ENCODE measurements around the gene TDRD10. TPM values are rescaled to one million over a fixed set of nuclear protein-coding genes. Genes with fewer than 3 reads are reported as not detected.
A peak's percentile ranks its signal among the peaks of the same experiment; 100 is the strongest.

Gene TDRD10
- polyA plus RNA-seq, 3 donors, result not detected

GRCh38 chr1:154586641-154587040 is 84.6 kb downstream of the TDRD10 start:
- Histone ChIP-seq H3K79me2 (ENCODE audit: insufficient read depth, low read length) (no peaks in the 10 kb centered on the region), H4K20me1 (ENCODE audit: insufficient read depth, low read length) (peaks cover 100% of the 10 kb centered on the region), H3K9ac (ENCODE audit: insufficient read depth, low read length, poor library complexity, severe bottlenecking) (no peak overlapping the region), H3K4me3 (replicated peaks in 1 of 3; ENCODE audit: low read depth in 2 of 3, low read length in 3 of 3) (no peak overlapping the region), H3K27me3 (ENCODE audit: control insufficient read depth in 2 of 2, insufficient read depth in 2 of 2, low read length in 2 of 2) (no peaks in the 10 kb centered on the region), H3K4me2 (replicated peaks; ENCODE audit: extremely low read depth, low read length, poor library complexity, severe bottlenecking) (no peak overlapping the region), H3K27ac (ENCODE audit: low read depth in 1 of 2, low read length in 2 of 2) (no peak overlapping the region), H2AFZ (ENCODE audit: insufficient read depth, low read depth, low read length, poor library complexity, severe bottlenecking) (no peak overlapping the region), H3K4me1 (ENCODE audit: control insufficient read depth in 1 of 2, insufficient read depth in 2 of 2, low read length in 2 of 2) (no peaks in the 10 kb centered on the region), H3K9me3 (replicated peaks in 1 of 2; ENCODE audit: control insufficient read depth in 1 of 2, insufficient read depth in 1 of 2, low read length in 2 of 2) (no peaks in the 10 kb centered on the region), H3K36me3 (replicated peaks in 1 of 2; ENCODE audit: control insufficient read depth in 1 of 2, insufficient read depth in 2 of 2, low read length in 2 of 2) (peaks cover 100% of the 10 kb centered on the region in 2 donors)
- no peak overlapping the region for H3K4me3 Mint-ChIP-seq
- no peak for TF ChIP-seq CTCF (IDR thresholded peaks at IDR 0.05)
- no peak for DNase-seq
- H3K9me3 Mint-ChIP-seq, result no peaks in the 10 kb centered on the region
- WGBS (ENCODE audit: insufficient coverage), result 98% methylated on average over 3 of the region's 6 CpGs
- H3K27ac Mint-ChIP-seq, result peak overlapping the region in 1 of 7 donors; percentile 71
- H3K36me3 Mint-ChIP-seq, result peaks cover 97 to 100% of the 10 kb centered on the region in 2 donors
- intact Hi-C loops (cut with micrococcal nuclease), result loop anchor here in 1 of 2 donors (10.0 kb wide), 1 partner anchor 58 kb away; no protein-coding TSS in a partner anchor
- no peaks in the 10 kb centered on the region for H3K4me1 Mint-ChIP-seq
- peaks cover 0 to 1% (median 0%) of the 10 kb centered on the region in 3 donors for H3K27me3 Mint-ChIP-seq (ENCODE audit: low read depth in 3 of 3)

- Mint-ChIP-seq H3K9me3 (no peaks in the 10 kb centered on the region), H3K36me3 (peaks cover 96 to 100% of the 10 kb centered on the region in 2 donors), H3K4me3 (no peak overlapping the region), H3K27me3 (ENCODE audit: low read depth in 3 of 3) (no peaks in the 10 kb centered on the region), H3K4me1 (no peaks in the 10 kb centered on the region), H3K27ac (peak overlapping the region in 1 of 7 donors; percentile 82)
- peaks cover 100% of the 10 kb centered on the region for H4K20me1 ChIP-seq (ENCODE audit: insufficient read depth, low read length)
- intact Hi-C loops (cut with micrococcal nuclease), result loop anchor here in 1 of 2 donors (10.0 kb wide), 1 partner anchor 55 kb away; no protein-coding TSS in a partner anchor
- no peaks in the 10 kb centered on the region for H3K4me1 ChIP-seq (ENCODE audit: control insufficient read depth in 1 of 2, insufficient read depth in 2 of 2, low read length in 2 of 2)
- 96% methylated on average over 7 of the region's 10 CpGs for WGBS (ENCODE audit: insufficient coverage)
- no peak for TF ChIP-seq CTCF (IDR thresholded peaks at IDR 0.05)
- H3K27ac ChIP-seq (ENCODE audit: low read depth in 1 of 2, low read length in 2 of 2), result no peak overlapping the region
- peaks cover 99 to 100% of the 10 kb centered on the region in 2 donors for H3K36me3 ChIP-seq (replicated peaks in 1 of 2; ENCODE audit: control insufficient read depth in 1 of 2, insufficient read depth in 2 of 2, low read length in 2 of 2)
- no peak overlapping the region for H3K9ac ChIP-seq (ENCODE audit: insufficient read depth, low read length, poor library complexity, severe bottlenecking)
- no peaks in the 10 kb centered on the region for H3K9me3 ChIP-seq (replicated peaks in 1 of 2; ENCODE audit: control insufficient read depth in 1 of 2, insufficient read depth in 1 of 2, low read length in 2 of 2)
- no peaks in the 10 kb centered on the region for H3K27me3 ChIP-seq (ENCODE audit: control insufficient read depth in 2 of 2, insufficient read depth in 2 of 2, low read length in 2 of 2)
- no peak overlapping the region for H3K4me2 ChIP-seq (replicated peaks; ENCODE audit: extremely low read depth, low read length, poor library complexity, severe bottlenecking)
- no peak for DNase-seq
- no peak overlapping the region for H3K4me3 ChIP-seq (replicated peaks in 1 of 3; ENCODE audit: low read depth in 2 of 3, low read length in 3 of 3)
- H3K79me2 ChIP-seq (ENCODE audit: insufficient read depth, low read length), result peaks cover 3% of the 10 kb centered on the region
- H2AFZ ChIP-seq (ENCODE audit: insufficient read depth, low read depth, low read length, poor library complexity, severe bottlenecking), result no peak overlapping the region
These were observed 87.8 kb downstream of the TDRD10 start for GRCh38 chr1:154589780-154590179.
